HG03342 (cell line): Measurements from ENCODE around the gene CFAP100.

Source experiments
- ATAC-seq: cut with Tn5 transposase; IDR thresholded peaks from one replicate; pipeline ENCODE4 v1.9.1; 2021; ENCODE audit warnings: mild to moderate bottlenecking, moderate library complexity; ENCODE audit not compliant: unreplicated experiment

Gene CFAP100

DNA sequence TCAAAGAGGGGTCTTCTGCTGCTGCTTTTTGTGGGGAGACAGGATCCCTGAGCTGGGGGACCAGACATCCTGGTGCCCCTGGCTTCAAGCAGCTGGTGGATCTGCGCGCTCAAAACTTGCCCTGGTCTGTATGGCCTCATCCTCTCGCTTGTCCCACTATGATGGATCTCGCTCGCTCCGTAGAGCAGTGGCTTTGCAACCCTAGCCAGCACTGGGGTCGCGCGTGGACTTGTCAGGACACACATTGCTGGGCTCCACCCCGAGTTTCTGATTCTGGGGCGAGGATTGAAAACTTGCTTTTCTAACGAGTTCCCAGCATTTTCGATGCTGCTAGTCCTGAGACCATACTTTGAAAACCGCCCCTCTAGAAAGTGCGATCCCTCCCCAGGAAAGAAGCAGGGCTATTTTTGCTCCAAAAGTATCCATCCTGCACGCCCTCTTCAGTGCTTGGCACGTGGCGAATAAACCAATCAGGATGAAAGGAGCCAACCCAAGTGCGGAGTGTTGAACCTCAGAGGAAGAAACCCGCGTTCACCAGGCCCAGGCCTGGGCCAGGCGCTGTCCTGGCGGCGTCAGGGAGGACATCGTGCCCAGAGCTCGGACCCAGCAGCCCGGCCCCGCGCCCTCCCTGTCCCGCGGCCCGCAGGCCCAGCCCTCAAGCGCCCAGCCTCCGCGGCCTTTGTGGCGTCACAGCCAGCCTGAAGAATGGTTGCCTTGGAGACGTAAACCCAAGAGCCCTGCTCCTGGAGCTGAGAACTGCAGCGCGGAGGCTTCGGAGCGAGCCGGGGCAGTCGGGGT is at the start of gene CFAP100:
Gene CFAP100, plus strand, starts transcription at position 731 of the 798 bp plus-strand sequence. CDS start 1,092 bp downstream, outside the sequence.
- ATAC-seq, result no peak

DNA sequence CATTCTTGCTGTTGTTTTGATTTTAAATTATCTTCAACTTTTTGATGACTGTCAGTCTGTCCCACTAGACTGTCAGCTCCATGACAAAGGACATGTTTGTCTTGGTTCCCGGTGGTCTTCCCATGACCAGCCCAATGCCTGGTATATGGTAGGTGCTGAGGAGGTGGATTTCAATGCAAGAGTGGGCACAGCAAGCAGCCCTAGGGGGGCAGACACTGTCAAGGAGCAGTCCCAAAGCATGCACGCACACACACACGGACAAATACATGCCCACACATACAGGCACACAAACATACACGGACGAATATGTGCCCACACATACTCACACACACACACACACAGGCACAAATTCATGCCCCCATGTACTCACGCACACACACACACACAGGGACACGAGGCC is 49.5 kb upstream of the CFAP100 start:
- ATAC-seq, result no peak

- ATAC-seq, result no peak
Measured at GRCh38 chr3:126345641-126346460, 48.9 kb upstream of the CFAP100 start.

DNA sequence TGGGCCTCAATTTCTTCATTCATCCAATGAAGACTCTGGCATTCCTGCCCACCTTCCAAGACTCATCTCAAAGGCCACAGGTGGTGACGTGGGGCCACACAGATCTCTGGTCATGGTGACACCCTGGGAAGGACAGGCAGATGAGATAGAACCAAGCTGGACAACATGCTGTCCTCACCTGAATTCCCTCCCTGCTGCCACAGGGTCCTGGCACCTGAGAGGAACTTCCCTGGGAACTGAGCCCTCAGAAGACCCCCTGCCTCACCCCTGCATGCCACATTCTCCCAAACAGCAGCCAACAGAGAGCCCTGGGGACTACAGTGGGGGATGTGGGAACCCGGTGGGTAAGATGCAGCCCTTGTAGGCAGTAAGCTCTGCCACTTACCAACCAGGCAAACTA is 48.2 kb upstream of the CFAP100 start:
- ATAC-seq, result no peak

DNA sequence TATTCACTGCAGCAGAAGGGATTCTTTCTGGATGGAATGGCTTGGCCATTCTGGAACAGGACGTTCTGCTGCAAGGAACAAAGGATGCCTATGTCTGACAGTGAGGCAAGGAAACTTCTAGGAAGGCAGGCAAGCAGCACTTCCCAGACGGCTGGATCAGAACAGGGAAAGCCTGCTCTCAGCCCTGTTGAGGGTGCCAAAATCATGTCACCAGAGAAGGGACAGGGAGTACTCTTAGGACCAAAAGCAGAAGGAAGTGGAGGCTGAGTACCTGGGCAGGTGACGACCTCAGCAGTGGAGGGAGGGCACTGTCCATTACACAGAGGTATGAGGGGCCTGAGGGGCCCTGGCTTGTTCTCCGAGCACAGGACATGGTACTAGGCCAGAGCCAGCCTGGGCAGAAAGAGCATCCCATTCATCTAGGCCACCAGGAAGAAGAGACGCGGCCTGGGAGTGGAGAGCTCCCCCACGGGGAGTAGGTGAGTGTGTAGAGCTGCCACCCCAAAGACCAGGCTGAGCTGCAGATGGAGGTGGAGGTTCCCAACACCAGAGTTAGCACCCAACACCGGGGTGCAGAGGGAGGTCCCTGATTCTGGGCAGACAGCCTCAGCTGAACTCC is 47.1 kb upstream of the CFAP100 start:
- ATAC-seq, result no peak

GRCh38 chr3:126348308-126348920 is 46.3 kb upstream of the CFAP100 start:
- no peak for ATAC-seq

- no peak for ATAC-seq
Measured at GRCh38 chr3:126349071-126349470, 45.6 kb upstream of the CFAP100 start.

- ATAC-seq, result no peak
Measured at GRCh38 chr3:126349611-126350501, 44.9 kb upstream of the CFAP100 start.

- no peak for ATAC-seq
Measured at GRCh38 chr3:126350502-126351085, 44.1 kb upstream of the CFAP100 start.

DNA sequence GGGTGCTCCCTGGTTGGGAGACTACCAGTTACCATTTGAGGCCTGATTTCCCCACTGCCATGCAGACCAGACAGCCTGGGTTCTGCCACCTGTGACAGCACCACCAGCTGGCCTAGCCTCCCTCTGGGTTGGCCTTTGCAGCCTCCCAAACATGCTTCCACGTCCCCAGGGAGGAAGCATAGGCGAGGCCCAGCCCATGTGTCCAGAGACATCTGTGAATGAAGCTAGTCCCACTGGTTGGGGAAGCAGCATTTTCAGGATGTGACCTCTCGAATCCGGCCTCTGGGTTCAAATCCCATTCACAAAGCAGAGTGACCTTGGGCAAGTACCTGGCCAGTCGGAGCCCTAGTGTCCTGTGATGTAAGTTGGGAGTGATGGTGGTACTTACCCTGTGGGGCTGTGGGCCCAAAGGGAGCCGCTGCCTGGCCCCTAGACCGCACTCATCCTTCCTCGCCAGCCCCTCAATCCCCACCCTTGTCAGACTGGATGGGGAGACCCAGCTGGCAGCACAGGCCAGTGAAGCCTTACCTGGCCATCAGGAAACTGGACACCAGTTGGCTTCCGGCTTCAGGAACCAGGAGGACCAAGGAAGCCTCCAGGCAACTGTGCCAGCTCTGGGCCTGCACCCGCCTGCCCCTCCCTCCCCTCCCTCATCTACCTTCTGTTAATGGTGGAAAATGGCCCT is 43.5 kb upstream of the CFAP100 start:
- no peak for ATAC-seq

DNA sequence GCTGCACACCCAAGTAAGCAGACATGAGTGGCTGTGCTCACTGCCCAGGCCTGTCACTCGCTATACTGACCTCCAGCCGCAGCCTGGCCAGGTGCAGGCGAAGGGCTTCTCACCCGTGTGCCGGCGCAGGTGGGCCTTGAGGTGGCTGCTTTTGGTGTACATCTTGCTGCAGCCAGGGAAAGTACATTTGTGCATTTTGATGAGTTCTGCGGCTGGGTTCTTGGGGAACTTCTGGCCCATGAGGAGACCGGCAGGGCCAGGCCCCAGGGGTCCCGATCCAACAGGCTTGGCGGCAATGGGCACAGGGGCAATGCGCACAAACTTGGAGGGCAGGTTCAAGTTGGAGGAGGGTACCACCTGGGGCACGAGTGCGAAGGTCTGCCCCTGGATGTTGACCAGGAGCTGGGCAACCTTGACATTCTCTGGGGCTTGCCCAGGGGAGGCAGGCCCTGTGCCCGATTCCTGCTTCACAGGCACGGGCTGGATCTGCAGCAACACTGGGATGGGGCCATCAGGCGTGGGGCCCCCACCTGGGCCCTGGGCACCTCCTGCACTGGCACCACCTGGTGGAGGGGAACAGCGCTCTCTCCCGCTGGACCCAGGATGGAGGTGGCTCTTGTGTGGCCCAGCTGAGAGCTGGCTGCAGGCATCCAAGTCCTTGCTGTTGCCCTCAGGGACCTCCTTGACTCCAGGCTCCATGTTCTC is 42.8 kb upstream of the CFAP100 start:
- ATAC-seq, result no peak

GRCh38 chr3:126352476-126353454 is 41.9 kb upstream of the CFAP100 start:
- ATAC-seq, result no peak

- no peak for ATAC-seq
Measured at GRCh38 chr3:126353694-126354321, 40.9 kb upstream of the CFAP100 start.

DNA sequence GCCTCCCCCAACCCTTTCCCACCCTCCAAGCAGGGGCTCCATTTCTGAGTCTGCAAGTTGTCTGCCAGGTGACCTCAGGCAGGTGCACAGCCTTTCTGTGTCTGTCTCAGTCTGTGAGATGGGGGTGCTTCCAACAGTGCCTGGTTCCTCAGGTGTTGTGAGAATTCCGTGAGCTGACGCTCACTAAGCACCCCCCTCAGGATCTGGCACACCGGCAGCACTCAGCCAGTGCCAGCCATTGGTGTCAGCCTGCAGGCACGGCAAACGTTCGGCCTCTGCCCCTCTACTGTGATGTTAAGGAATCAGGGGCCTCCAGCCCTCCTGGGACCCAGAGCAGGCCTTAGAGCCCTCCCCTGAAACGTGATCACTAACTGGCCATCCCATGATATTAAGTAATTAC is 39.9 kb upstream of the CFAP100 start:
- ATAC-seq, result no peak

- ATAC-seq, result no peak
Measured at GRCh38 chr3:126355251-126355650, 39.5 kb upstream of the CFAP100 start.

- no peak for ATAC-seq
Measured at GRCh38 chr3:126355777-126356372, 38.8 kb upstream of the CFAP100 start.
